Brain pericyte (primary cell): ENCODE results near the gene M1AP.

Experiments used
- DNase-seq: peaks from one replicate; pipeline ENCODE4 v3.0.0-alpha.2; 2012; ENCODE audit warnings: low read depth, low spot score

The M1AP gene

GRCh38 chr2:74648009-74648443 is at the start of gene M1AP:
TSS of gene M1AP (minus strand) at chr2:74648330. CDS start at chr2:74640275, 8,055 bp downstream.
- DNase-seq, result no peak

DNA sequence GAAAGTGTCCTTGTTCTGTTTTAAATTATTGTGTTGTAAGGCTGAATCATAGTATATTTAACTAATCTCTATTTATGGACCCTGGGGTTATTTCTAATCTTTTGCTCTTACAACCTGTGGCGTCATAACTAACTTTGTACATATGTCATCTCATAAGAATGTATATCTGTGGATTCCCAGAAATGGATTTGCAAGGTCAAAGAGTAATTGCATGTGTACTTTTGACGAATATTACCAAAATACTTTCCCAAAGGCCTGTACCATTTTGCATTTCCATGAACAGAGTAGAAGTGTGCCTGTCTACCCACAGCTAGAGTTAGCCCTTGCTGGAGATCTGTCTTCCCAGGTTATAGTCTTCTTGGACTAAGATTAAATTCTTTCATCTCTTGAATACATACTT is 48.7 kb upstream of the M1AP start:
- DNase-seq, result no peak

DNA sequence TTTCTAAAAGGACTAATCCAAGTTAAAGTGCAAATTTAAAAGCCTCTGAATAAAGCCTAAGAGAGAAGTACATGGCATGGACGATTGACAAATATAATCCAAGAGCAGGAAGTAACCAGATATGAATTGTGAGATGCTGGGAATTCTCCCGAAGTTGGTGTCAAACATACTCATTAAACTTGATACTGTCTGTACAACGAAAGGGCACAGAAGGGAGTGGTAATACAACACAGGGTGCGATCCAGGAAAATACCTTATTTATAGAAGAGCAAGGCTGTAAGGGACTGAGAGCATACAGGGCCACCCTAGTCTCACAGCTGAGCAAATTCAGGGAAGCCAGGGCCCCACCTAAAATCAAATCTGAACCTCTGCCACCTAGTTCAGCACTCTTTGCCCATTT is 47.5 kb upstream of the M1AP start:
- DNase-seq, result no peak

DNA sequence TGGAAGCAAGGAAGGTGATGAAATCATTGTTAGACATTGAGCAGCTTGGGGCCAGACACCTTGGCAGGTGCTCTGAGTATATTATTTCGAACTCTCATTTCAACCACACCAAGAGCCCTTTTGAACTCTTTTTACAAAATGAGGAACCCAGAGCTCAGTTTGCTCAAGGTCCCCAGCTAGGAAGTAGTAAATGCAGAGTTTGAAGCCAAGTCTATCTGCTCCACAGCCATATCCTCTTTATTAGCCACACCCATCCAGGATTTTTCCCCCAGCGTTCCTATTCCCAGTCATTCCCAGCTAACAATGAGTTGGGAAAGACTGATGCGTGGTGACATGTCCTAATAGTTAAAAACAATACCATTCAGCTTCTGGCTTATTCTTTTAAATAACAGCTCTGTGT is 46.2 kb upstream of the M1AP start:
- DNase-seq, result no peak

DNA sequence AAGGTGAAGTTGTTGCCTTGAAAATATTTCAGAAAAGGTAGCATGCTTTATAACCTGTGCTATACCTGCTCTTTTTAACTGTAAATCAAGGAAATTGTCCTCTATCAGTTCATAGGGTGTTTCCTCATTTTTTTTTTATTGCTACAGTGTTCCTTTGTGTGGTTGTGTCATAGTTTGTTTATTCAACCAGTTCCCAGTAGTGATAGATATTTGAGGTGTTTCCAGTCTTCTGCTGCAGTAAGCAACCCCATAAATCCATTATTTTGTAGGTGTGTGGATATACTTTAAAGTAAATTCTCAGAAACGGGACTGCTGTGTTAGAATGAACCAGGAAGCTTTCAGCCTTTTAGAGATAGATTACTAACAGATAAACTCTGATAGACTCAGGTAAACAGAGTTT is 45.5 kb upstream of the M1AP start:
- DNase-seq, result no peak

DNA sequence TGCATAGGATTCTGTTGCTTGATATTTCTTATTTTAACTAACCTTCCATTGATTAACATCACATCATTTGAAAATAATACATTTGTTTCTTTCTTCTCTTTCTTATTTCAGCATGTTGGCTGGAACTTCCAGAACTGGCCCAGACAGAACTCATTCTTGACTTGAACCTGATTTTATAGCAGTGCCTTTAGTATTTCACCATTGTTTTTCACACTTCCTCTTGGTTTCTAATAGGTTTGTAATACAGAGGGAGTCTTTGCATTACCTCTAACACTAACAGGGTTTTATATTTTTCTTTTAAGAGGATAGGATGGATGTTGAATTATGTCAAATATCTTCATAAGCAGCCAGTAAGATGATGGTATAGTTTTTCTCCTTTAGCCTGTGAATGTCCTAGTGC is 45.1 kb upstream of the M1AP start:
- DNase-seq, result no peak

DNA sequence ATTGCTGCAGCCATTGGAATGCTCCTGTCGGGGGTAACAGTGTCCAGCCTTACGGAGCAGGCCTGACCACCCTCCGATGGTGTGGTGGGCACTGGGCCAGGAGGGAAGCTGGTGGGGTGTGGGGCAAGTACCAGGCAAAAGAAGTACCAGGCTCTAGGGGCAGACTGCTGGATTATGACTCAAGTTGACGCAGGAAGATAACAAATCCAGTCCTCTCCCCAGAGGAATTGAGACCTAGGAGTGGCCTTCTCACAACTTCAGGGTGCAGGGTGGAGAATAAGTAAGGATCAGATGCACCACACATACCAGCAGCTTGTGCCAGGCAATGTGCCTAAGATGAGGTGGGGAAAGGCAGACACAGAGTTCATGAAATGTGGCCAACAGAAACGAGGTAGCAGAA is 43.8 kb upstream of the M1AP start:
- no peak for DNase-seq

DNA sequence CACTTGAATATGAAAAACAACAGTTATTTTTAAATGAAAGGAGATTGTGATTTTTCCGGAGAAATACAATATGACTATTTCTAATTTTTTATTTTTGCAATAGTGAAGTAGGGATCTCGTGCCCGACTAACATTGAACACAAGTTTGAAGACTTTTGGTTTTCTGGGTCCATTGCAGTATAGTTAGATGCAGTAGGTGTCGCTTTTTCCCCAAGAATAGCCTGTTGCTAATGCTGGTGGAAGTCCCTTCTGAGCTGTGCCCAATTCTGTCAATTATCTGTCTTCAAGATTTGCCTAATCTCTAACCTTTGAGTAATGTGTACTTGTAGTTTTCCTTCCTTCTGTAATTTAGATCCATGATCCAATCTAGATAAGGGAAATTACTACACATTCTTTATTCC is 42.4 kb upstream of the M1AP start:
- peak; percentile 13 for DNase-seq

DNA sequence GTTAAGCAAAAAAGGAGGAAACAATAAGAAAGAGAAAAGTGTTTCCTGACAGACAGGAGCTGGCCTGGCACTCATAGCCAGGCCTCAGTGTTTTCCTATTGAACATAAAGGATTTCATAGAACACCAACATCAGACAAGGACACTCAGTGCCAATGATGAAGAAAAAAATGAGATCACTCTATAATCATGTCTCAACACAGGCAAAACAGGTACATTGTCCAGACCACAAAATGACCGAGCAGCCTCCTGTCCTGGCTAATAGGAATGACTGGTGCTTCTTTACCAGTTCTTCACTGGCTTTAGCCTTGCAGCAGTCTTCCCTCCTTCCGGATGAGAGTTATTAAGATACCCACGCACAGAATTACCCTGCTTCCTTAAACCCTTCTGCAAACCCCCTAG is 41.5 kb upstream of the M1AP start:
- no peak for DNase-seq

DNA sequence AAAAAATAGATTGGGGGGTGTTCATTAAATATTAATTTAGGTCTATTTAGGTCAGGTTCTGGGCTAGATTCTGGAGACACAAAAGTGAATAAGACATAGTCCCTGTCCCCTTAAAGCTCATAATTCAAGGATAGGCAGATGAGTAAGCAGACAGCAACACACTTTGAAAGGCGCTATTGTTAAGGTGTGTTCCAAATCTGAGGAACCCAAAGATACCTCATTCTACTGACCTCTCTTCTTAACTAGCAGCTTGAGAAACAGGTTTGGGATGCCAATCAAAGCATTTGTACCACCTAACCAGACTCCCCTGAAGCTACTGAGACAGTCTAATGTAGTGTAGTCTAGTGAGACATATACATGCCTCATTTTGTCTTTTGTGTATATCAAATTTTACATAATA is 40.8 kb upstream of the M1AP start:
- DNase-seq, result no peak

GRCh38 chr2:74685408-74685807 is 37.3 kb upstream of the M1AP start:
- no peak for DNase-seq

GRCh38 chr2:74682501-74682900 is 34.4 kb upstream of the M1AP start:
- no peak for DNase-seq

GRCh38 chr2:74679615-74680014 is 31.5 kb upstream of the M1AP start:
- DNase-seq, result no peak

DNA sequence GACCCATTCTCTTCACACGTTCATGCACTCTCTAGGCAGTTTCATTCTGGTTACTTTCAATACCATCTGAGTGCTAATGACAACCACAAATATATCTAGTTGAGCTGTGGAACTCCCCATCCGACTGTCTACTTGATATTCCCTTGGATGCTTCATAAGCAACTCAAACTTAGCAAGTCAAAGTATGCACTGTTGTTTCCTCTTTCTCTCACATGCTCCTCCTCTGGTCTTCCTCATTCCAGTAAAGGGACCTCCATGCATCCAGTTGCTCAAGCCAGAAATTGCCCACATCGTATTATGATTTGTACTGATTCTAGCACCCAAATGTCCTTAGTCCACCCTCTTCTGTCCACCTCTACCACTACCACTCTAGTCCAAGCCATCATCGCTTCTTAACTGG is 28.2 kb upstream of the M1AP start:
- DNase-seq, result no peak

GRCh38 chr2:74675090-74675489 is 27.0 kb upstream of the M1AP start:
- no peak for DNase-seq

DNA sequence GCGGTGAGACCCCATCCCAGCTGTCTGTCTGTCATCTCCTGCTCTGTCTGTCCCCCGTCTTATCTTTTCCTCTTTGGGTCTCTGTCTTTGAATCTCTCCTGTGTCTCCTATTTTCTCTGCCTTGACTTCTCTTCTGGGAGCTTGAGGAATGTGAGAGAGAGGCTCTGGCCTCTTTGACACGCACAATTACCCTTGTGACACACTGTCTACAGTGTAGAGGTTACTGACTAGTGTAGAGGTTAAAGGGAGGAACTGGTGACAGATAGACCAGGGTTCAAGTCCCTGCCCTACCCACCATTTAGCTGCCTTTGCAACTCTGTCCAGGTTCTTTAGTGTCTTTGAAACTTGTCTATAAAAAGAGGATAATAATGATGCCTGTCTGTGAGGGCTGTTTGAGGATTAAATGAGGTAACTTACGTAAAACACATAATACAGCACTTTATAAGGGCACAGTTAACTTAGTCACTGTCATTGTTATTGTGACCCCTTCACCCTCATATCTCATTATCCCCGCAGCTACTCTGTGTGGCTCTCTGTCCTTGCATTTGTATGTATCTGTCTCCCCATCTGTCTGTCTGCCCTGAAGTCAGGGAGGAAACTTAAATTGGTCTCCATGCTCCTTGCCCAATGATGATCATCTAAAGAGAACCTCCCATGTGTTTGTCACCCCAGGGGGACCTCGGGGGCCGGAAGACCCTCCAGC is 25.8 kb upstream of the M1AP start:
- no peak for DNase-seq

DNA sequence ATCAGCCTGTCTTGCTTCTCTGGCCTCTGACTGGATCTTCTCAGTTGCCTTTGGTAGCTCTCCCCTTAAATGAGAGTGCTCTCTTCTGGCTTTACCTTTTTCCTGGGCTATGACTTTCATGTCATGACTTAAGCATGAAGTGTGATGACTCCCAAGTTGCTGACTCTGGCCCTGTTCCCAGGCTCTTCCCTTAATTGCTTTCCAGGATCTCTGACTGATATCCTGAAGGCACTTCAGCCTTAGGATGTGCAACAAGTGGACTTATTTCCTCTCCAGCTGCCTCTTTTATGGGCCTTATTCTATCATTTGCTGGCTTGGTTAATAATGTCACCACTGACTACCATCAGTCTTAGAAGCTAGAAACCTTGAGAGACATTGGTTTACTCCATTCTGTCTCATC is 23.3 kb upstream of the M1AP start:
- DNase-seq, result no peak

DNA sequence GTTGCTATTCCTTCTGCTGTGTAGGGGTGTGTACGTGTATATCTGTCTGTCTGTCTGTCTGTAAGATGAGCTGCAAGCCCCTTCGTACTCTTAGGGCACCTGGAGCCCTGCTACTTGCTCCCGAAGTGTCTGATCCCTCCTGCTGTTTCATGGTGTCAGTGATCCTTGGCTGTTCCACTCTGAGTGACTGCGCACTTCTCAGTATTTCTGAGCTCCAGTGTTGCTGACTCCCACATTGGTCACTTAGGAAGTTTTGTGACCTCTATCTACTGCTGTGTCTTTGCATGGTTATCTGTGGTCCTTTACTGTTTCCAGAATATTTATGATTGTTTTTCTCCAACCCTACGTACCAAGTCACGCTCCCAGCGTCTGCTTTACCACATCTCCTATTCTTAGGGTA is 22.1 kb upstream of the M1AP start:
- no peak for DNase-seq

GRCh38 chr2:74668087-74668486 is 20.0 kb upstream of the M1AP start:
- no peak for DNase-seq

- DNase-seq, result no peak
Measured at GRCh38 chr2:74659462-74659861, 11.3 kb upstream of the M1AP start.

GRCh38 chr2:74658516-74658915 is 10.4 kb upstream of the M1AP start:
- no peak for DNase-seq

DNA sequence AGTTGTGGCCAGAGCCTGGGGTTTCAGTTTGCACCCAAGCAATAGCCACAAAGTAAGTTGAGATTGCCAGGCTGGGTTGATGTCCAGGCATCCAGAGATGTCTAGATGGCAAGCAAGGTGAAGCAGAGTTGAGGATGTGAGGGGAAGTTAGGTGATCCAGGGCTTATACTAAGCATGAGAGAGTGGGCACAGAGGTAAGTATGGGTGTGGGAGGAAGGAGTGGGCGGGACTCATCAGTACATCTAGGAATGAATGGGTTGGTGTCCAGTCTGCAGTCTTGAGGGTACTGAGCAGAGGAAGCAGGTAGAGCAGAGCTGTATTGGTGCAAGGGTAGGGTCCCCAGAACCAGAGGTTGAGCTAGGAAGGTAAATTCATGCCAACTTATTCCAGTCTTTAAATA is 7.4 kb upstream of the M1AP start:
- no peak for DNase-seq

GRCh38 chr2:74653985-74654882 is 6.1 kb upstream of the M1AP start, which contains the start of gene SEMA4F:
TSS of gene SEMA4F (plus strand) at chr2:74654247. CDS start at chr2:74654377, 130 bp downstream.
- DNase-seq, result peak; percentile 76
